Stomach (tissue), 9 donors: ENCODE measurements around the gene XIRP2. TPM values are rescaled to one million over a fixed set of nuclear protein-coding genes. Genes with fewer than 3 reads are reported as not detected.

Experiments used
- DNase-seq, 2 donors: peaks; one replicate each; pipeline versions ENCODE4 v3.0.0 to v3.0.0-alpha.2; 2013 to 2019
- H3K27ac ChIP-seq, 5 donors: fragments of 200-600 bp in 4 of 5; sonication (generic) in 4 of 5; one replicate each; pipeline ENCODE4 v1.5.1; 2013 to 2019; ENCODE audit warnings: mild to moderate bottlenecking in 1 of 5, moderate library complexity in 1 of 5
- H3K27me3 ChIP-seq, 3 donors: fragments of 200-600 bp; sonication (generic); one replicate each; pipeline ENCODE4 v1.5.1; 2017 to 2019; ENCODE audit warnings: mixed run types in 1 of 3
- H3K36me3 ChIP-seq, 4 donors: fragments of 200-600 bp; sonication (generic); 1 replicate in 3 of 4; 2 replicates in 1 of 4; pipeline ENCODE4 v1.5.1; 2016 to 2019
- H3K4me1 ChIP-seq, 4 donors: fragments of 200-600 bp; sonication (generic); one replicate each; pipeline ENCODE4 v1.5.1; 2016 to 2019
- H3K4me3 ChIP-seq, 4 donors: fragments of 200-600 bp; sonication (generic) in 3 of 4; one replicate each; pipeline ENCODE4 v1.5.1; 2016 to 2019; ENCODE audit warnings: mild to moderate bottlenecking in 1 of 4
- H3K9me3 ChIP-seq, 4 donors: fragments of 200-600 bp; sonication (generic); one replicate each; pipeline ENCODE4 v1.5.1; 2016 to 2019
- EP300 ChIP-seq: sonication (generic); formaldehyde crosslinking; IDR thresholded peaks from one replicate; pipeline ENCODE4 v1.6.1; 2017; ENCODE audit warnings: antibody characterized with exemption
- POLR2A ChIP-seq, 4 donors: fragments of 450-650 bp; IDR thresholded peaks; one replicate each; pipeline ENCODE4 v1.6.1; 2016; ENCODE audit warnings: antibody characterized with exemption in 4 of 4, control low read depth in 2 of 4, mild to moderate bottlenecking in 1 of 4, moderate library complexity in 1 of 4
- POLR2AphosphoS5 ChIP-seq, 3 donors: sonication (generic); formaldehyde crosslinking; IDR thresholded peaks; one replicate each; pipeline ENCODE4 v1.6.1; 2016; ENCODE audit warnings: antibody characterized with exemption in 3 of 3
- WGBS, 5 donors: extraction: QIAGEN DNeasy Blood & Tissue Kit in 3 of 5; methylation state at CpG; one replicate each; pipeline versions ENCODE4 v1.1.5 to v1.1.7; 2013 to 2018; 5-methylcytosine and 5-hydroxymethylcytosine counted together
- intact Hi-C: fragments of 100-400 bp; cut with DNase I; formaldehyde crosslinking; loops from one replicate; pipeline ENCODE4 v1.15.1; 2023; ENCODE audit warnings: low total_unique reads
- polyA plus RNA-seq, 3 donors: library from polyadenylated mRNA; stranded (reverse); fragments of 200-250 nt; gene quantifications; one replicate each; pipeline ENCODE4 v1.2.3, GENCODE V29; 2013
- total RNA-seq, 5 donors: library from RNA; depleted of rRNA; stranded (reverse); fragments of >200 nt; gene quantifications; one replicate each; pipeline versions ENCODE4 v1.1.0 to v1.2.3, GENCODE V29; 2014 to 2016
- TF ChIP-seq, protein P1 (sequence below), 7 experiments: fragments of 450-650 bp in 4 of 7; fragments of 200-600 bp in 3 of 7; sonication (generic) in 3 of 7; IDR thresholded peaks; one replicate each; pipeline ENCODE4 v1.5.1; 2016 to 2019; ENCODE audit warnings: antibody characterized with exemption in 7 of 7, control low read depth in 2 of 7, mild to moderate bottlenecking in 1 of 7
- donor health status: healthy with polysubstance abuse.
- donor health status: Bipolar disorder and iron deficiency.
- donor health status: healthy.

Gene XIRP2
- total and polyA plus RNA-seq, 8 donors = 0.10 to 3.2 (median 0.19) TPM; not detected in 4

DNA sequence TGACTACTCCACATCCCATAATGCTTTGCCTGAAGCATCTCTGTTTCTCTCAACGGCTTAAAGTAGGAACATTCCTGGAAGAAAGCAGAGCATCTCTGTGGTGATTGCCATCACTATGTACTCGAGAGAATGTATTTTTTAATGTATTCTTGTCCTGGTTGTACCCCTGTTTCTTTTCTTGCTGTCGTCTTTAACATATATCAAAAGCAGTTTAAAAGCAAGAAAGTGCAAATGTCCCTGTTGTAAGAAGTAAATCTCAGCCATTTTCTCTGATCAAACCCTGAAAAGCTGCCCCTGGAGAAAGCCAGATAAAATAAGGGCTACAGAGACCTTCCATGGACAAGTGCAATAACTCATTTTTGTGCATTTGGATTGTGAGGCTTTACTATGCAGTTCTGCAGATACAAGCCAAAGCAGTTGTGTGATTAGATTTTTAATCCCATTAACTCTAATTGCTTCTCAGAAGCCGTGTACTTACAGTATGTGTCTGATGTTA is 70.8 kb downstream of the XIRP2 start:
- Histone ChIP-seq H3K27me3 (no peaks in the 10 kb centered on the region), H3K4me1 (peaks cover 0 to 8% (median 0%) of the 10 kb centered on the region in 4 donors), H3K9me3 (no peaks in the 10 kb centered on the region), H3K4me3 (no peak overlapping the region), H3K36me3 (no peaks in the 10 kb centered on the region), H3K27ac (no peak overlapping the region)
- 66 to 81% (median 73%) methylated on average over 4 of the region's 4 CpGs for WGBS, 5 donors
- DNase-seq = no peak
- TF ChIP-seq, protein P1, sequence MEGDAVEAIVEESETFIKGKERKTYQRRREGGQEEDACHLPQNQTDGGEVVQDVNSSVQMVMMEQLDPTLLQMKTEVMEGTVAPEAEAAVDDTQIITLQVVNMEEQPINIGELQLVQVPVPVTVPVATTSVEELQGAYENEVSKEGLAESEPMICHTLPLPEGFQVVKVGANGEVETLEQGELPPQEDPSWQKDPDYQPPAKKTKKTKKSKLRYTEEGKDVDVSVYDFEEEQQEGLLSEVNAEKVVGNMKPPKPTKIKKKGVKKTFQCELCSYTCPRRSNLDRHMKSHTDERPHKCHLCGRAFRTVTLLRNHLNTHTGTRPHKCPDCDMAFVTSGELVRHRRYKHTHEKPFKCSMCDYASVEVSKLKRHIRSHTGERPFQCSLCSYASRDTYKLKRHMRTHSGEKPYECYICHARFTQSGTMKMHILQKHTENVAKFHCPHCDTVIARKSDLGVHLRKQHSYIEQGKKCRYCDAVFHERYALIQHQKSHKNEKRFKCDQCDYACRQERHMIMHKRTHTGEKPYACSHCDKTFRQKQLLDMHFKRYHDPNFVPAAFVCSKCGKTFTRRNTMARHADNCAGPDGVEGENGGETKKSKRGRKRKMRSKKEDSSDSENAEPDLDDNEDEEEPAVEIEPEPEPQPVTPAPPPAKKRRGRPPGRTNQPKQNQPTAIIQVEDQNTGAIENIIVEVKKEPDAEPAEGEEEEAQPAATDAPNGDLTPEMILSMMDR (IDR thresholded peaks at IDR 0.05) = no peak
- TF ChIP-seq POLR2A (IDR thresholded peaks at IDR 0.05) = no peak
- no peak for TF ChIP-seq POLR2AphosphoS5 (IDR thresholded peaks at IDR 0.05)
- TF ChIP-seq EP300 = no peak
- intact Hi-C loops = no loop called here

- H3K4me1 ChIP-seq = peaks cover 0 to 8% (median 0%) of the 10 kb centered on the region in 4 donors
- TF ChIP-seq, protein P1 (IDR thresholded peaks at IDR 0.05) = no peak
- no peak for TF ChIP-seq POLR2AphosphoS5 (IDR thresholded peaks at IDR 0.05)
- no peak for TF ChIP-seq POLR2A (IDR thresholded peaks at IDR 0.05)
- no peak for TF ChIP-seq EP300
- intact Hi-C loops = no loop called here
- no peak overlapping the region for H3K4me3 ChIP-seq
- H3K9me3 ChIP-seq = no peaks in the 10 kb centered on the region
- H3K27me3 ChIP-seq = no peaks in the 10 kb centered on the region
- no peak for DNase-seq
- H3K36me3 ChIP-seq = no peaks in the 10 kb centered on the region
- no peak overlapping the region for H3K27ac ChIP-seq
- 43 to 79% (median 61%) methylated on average over 1 of the region's 1 CpG for WGBS, 5 donors
These were observed 71.3 kb downstream of the XIRP2 start for GRCh38 chr2:166959556-166959955.

DNA sequence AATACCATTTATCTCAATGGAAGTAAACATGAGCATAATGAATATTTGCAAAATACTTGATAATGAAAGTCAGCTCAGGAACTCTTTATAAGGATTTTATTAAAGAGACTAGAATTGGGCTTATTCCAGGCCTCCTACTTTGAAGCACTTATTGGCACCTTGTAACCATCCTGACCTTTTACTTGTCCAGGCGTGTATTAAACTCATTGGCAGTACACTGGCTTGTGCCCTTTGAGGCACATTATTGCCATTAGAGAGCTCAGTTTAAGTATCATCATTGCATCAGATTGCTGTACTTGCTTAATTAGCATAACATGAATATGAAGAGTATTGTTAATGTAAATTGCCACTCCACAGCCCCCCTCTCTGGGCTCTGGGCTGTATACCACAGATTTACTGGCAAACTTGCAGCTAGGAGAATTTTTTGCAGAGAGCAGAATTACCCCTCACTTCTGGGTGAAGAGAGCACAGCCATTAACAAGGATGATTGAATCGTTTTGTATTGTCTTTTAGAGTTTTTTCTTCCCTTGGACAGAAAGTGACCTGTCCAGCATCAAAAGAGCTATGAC is 72.5 kb downstream of the XIRP2 start:
- no peak overlapping the region for H3K4me3 ChIP-seq
- intact Hi-C loops = no loop called here
- H3K4me1 ChIP-seq = peaks cover 0 to 8% (median 0%) of the 10 kb centered on the region in 4 donors
- TF ChIP-seq POLR2A (IDR thresholded peaks at IDR 0.05) (no peak), EP300 (no peak), POLR2AphosphoS5 (IDR thresholded peaks at IDR 0.05) (no peak)
- TF ChIP-seq, protein P1 (IDR thresholded peaks at IDR 0.05) = no peak
- WGBS, 5 donors = 50 to 62% (median 57%) methylated on average over 2 of the region's 2 CpGs
- no peaks in the 10 kb centered on the region for H3K9me3 ChIP-seq
- H3K27ac ChIP-seq = no peak overlapping the region
- H3K36me3 ChIP-seq = no peaks in the 10 kb centered on the region
- no peaks in the 10 kb centered on the region for H3K27me3 ChIP-seq
- no peak for DNase-seq

- H3K4me1 ChIP-seq = peaks cover 0 to 8% (median 0%) of the 10 kb centered on the region in 4 donors
- no peak overlapping the region for H3K27ac ChIP-seq
- no peaks in the 10 kb centered on the region for H3K36me3 ChIP-seq
- intact Hi-C loops = no loop called here
- H3K27me3 ChIP-seq = no peaks in the 10 kb centered on the region
- H3K4me3 ChIP-seq = no peak overlapping the region
- no peaks in the 10 kb centered on the region for H3K9me3 ChIP-seq
- 92 to 98% (median 95%) methylated on average over 1 of the region's 1 CpG for WGBS, 5 donors
- DNase-seq = no peak
- TF ChIP-seq, protein P1 (IDR thresholded peaks at IDR 0.05) = no peak
- TF ChIP-seq POLR2AphosphoS5 (IDR thresholded peaks at IDR 0.05) = no peak
- TF ChIP-seq EP300 = no peak
- no peak for TF ChIP-seq POLR2A (IDR thresholded peaks at IDR 0.05)
These were observed 73.7 kb downstream of the XIRP2 start for GRCh38 chr2:166961933-166962332.
